ENCODE measurements around the gene XIAP.

XIAP gene

DNA sequence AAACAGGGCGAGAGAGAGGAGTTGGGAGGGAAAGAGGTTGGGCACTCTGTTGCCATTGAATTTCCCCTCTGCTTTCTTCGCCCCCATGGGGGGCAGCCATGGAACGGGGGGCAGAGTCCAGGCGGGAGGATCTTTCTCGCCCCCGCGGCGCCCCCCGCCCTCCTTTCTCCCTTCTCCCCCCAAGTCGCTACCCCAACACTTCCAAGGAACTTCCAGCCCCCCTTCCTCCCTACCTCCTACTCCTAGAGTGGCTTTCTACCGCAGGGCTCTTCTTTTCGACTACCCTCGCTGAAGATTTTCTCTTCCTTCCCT is 101.1 kb downstream of the XIAP start:
- Histone ChIP-seq H3K4me2 (ENCODE audit: low read length) (peak overlapping the region; percentile 82), H3K9me2 (replicated peaks; ENCODE audit: control insufficient read depth, low read length) (no peaks in the 10 kb centered on the region), H3F3A (ENCODE audit: control insufficient read depth, insufficient read depth) (peaks cover 5% of the 10 kb centered on the region; the same call in 1 of the 2 replicates), H4K20me1 (ENCODE audit: control insufficient read depth, insufficient read depth, low read depth, low read length) (peaks cover 19% of the 10 kb centered on the region), H3K27ac (ENCODE audit: low read depth, low read length) (peak overlapping the region; percentile 96), H3K36me3 (ENCODE audit: control insufficient read depth, low read length) (peaks cover 22% of the 10 kb centered on the region), H3K9me3 (ENCODE audit: control insufficient read depth, insufficient read depth, low read length) (no peaks in the 10 kb centered on the region), H3K27me3 (ENCODE audit: control insufficient read depth, low read length) (no peaks in the 10 kb centered on the region), H3K4me1 (ENCODE audit: control insufficient read depth, low read length) (peaks cover 26% of the 10 kb centered on the region), H3K4me3 (ENCODE audit: low read length) (peak overlapping the region; percentile 94), H3K79me2 (ENCODE audit: control insufficient read depth, low read length) (peaks cover 65% of the 10 kb centered on the region)
- TF ChIP-seq, protein P1, sequence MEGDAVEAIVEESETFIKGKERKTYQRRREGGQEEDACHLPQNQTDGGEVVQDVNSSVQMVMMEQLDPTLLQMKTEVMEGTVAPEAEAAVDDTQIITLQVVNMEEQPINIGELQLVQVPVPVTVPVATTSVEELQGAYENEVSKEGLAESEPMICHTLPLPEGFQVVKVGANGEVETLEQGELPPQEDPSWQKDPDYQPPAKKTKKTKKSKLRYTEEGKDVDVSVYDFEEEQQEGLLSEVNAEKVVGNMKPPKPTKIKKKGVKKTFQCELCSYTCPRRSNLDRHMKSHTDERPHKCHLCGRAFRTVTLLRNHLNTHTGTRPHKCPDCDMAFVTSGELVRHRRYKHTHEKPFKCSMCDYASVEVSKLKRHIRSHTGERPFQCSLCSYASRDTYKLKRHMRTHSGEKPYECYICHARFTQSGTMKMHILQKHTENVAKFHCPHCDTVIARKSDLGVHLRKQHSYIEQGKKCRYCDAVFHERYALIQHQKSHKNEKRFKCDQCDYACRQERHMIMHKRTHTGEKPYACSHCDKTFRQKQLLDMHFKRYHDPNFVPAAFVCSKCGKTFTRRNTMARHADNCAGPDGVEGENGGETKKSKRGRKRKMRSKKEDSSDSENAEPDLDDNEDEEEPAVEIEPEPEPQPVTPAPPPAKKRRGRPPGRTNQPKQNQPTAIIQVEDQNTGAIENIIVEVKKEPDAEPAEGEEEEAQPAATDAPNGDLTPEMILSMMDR (IDR thresholded peaks at IDR 0.05; ENCODE audit: low read depth, low read length, poor library complexity, severe bottlenecking): no peak
- TF ChIP-seq EZH2phosphoT487 (IDR thresholded peaks at IDR 0.05; ENCODE audit: borderline replicate concordance, low read length): no peak

DNA sequence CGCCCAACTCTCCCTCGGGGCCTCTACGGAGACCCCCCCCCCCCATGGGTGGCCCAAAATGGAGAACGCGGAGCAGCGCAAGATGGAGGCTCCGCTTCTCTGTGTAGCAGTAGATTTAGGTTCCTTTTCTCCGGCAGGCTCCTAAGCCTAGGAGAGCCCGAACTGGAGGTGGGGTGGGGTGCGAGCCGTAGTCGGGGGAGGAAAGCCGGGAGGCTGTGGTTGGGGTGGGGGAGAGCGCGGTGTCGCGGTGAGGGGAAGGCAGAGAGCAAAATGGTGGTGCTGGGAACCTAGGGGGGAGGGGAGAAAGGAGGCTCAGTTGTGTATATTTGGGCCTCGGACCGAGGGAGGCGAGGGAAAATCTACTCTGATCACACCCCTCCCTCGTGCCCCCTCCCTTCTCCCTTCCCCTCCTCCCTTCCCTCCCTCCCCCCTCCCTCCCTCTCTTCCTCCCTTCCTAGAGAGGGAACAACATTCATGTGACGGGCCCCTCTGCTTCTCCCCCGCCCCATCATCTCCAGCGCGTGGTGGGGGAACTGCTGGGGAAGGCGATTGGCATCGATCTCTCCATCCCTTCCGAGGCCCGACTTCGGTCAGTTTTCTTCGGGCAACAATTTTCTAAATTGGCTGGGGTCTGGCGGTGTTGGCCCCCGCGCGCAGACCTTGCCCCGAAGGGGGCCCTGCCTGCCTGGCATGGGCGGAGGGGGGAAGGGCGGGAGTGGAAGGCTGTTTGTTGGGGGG is 101.6 kb downstream of the XIAP start, which contains the start of gene STAG2:
Gene STAG2, plus strand, starts transcription at position 439 of the 738 bp plus-strand sequence. CDS start 60,922 bp downstream, outside the sequence.
- peaks cover 5% of the 10 kb centered on the region; the same call in 1 of the 2 replicates for H3F3A ChIP-seq (ENCODE audit: control insufficient read depth, insufficient read depth)
- no peaks in the 10 kb centered on the region for H3K27me3 ChIP-seq (ENCODE audit: control insufficient read depth, low read length)
- peaks cover 22% of the 10 kb centered on the region for H3K36me3 ChIP-seq (ENCODE audit: control insufficient read depth, low read length)
- H4K20me1 ChIP-seq (ENCODE audit: control insufficient read depth, insufficient read depth, low read depth, low read length): peaks cover 19% of the 10 kb centered on the region
- no peaks in the 10 kb centered on the region for H3K9me3 ChIP-seq (ENCODE audit: control insufficient read depth, insufficient read depth, low read length)
- TF ChIP-seq, protein P1 (IDR thresholded peaks at IDR 0.05; ENCODE audit: low read depth, low read length, poor library complexity, severe bottlenecking): no peak
- TF ChIP-seq EZH2phosphoT487 (IDR thresholded peaks at IDR 0.05; ENCODE audit: borderline replicate concordance, low read length): no peak
- H3K4me1 ChIP-seq (ENCODE audit: control insufficient read depth, low read length): peaks cover 26% of the 10 kb centered on the region
- peak within 1 kb of the TSS; percentile 82 for H3K4me2 ChIP-seq (ENCODE audit: low read length)
- peak within 1 kb of the TSS; percentile 96 for H3K27ac ChIP-seq (ENCODE audit: low read depth, low read length)
- H3K4me3 ChIP-seq (ENCODE audit: low read length): peak within 1 kb of the TSS; percentile 94
- H3K9me2 ChIP-seq (replicated peaks; ENCODE audit: control insufficient read depth, low read length): no peaks in the 10 kb centered on the region
- peaks cover 70% of the 10 kb centered on the region for H3K79me2 ChIP-seq (ENCODE audit: control insufficient read depth, low read length)

DNA sequence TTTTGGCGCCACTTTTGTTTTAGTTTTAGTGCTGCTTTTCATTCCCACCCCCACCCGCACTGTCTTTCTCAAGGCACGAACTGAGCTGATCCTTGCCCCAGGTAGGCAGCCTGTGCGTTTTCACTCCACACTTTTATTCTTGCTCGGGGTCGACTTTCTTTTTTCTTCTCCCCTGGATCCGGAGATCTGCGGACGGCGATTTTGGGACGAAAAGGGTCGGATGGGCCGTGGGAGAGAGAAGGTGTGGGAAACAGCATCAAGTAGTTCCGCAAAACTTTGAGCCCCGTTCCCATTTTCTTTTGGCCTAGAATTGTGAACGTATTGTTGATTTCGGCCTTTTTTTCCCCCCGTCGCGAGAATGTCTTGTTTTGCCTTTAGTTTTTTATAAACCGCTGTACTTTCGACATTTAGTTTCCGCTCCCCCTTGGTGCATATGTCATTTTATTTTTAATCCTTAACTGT is 102.2 kb downstream of the XIAP start:
- Histone ChIP-seq H3K36me3 (ENCODE audit: control insufficient read depth, low read length) (peaks cover 22% of the 10 kb centered on the region), H4K20me1 (ENCODE audit: control insufficient read depth, insufficient read depth, low read depth, low read length) (peaks cover 19% of the 10 kb centered on the region), H3K79me2 (ENCODE audit: control insufficient read depth, low read length) (peaks cover 76% of the 10 kb centered on the region), H3K27me3 (ENCODE audit: control insufficient read depth, low read length) (no peaks in the 10 kb centered on the region), H3K4me3 (ENCODE audit: low read length) (peak overlapping the region; percentile 94), H3K9me2 (replicated peaks; ENCODE audit: control insufficient read depth, low read length) (no peaks in the 10 kb centered on the region), H3K4me1 (ENCODE audit: control insufficient read depth, low read length) (peaks cover 26% of the 10 kb centered on the region), H3F3A (ENCODE audit: control insufficient read depth, insufficient read depth) (peaks cover 5% of the 10 kb centered on the region; the same call in 1 of the 2 replicates), H3K27ac (ENCODE audit: low read depth, low read length) (peak overlapping the region; percentile 96), H3K4me2 (ENCODE audit: low read length) (peak overlapping the region; percentile 82), H3K9me3 (ENCODE audit: control insufficient read depth, insufficient read depth, low read length) (no peaks in the 10 kb centered on the region)
- TF ChIP-seq, protein P1 (IDR thresholded peaks at IDR 0.05; ENCODE audit: low read depth, low read length, poor library complexity, severe bottlenecking): no peak
- TF ChIP-seq EZH2phosphoT487 (IDR thresholded peaks at IDR 0.05; ENCODE audit: borderline replicate concordance, low read length): no peak

Data from DOHH2 (cell line).